RWPE2 (cell line): ENCODE data around the gene BIRC3.

Experiments used
- ATAC-seq: fragments of 200-7000 bp; cut with Tn5 transposase; 3 replicates; pipeline ENCODE4 v1.9.1; 2021; ENCODE audit warnings: low read depth
- DNase-seq: peaks from one replicate; pipeline ENCODE4 v3.0.0-alpha.2; 2020; ENCODE audit warnings: low spot score
- H3K27ac ChIP-seq: fragments of 450-650 bp; 2 replicates; pipeline ENCODE4 v1.5.1; 2017; ENCODE audit warnings: mild to moderate bottlenecking; ENCODE audit not compliant: poor library complexity, severe bottlenecking
- H3K27me3 ChIP-seq: fragments of 250-450 bp; sonication (Bioruptor Pico); 2 replicates; pipeline ENCODE4 v1.5.1; 2021; ENCODE audit warnings: mild to moderate bottlenecking, moderate library complexity; ENCODE audit not compliant: insufficient read depth, poor library complexity, severe bottlenecking
- H3K36me3 ChIP-seq: fragments of 250-450 bp; sonication (Bioruptor Pico); 2 replicates; pipeline ENCODE4 v1.5.1; 2020; ENCODE audit warnings: low read depth, mild to moderate bottlenecking, moderate library complexity
- H3K4me1 ChIP-seq: fragments of 250-450 bp; sonication (Bioruptor Pico); 2 replicates; pipeline ENCODE4 v1.5.1; 2021; ENCODE audit warnings: mild to moderate bottlenecking, moderate library complexity; ENCODE audit not compliant: insufficient read depth, poor library complexity, severe bottlenecking
- H3K4me3 ChIP-seq: fragments of 250-450 bp; sonication (Bioruptor Pico); 2 replicates; pipeline ENCODE4 v1.5.1; 2021; ENCODE audit warnings: mild to moderate bottlenecking, moderate library complexity; ENCODE audit not compliant: severe bottlenecking
- H3K9me3 ChIP-seq: fragments of 250-450 bp; sonication (Bioruptor Pico); 2 replicates; pipeline ENCODE4 v1.5.1; 2021; ENCODE audit warnings: mild to moderate bottlenecking, moderate library complexity; ENCODE audit not compliant: severe bottlenecking
- CTCF ChIP-seq: fragments of 450-650 bp; IDR thresholded peaks from one replicate; pipeline ENCODE4 v1.5.1; 2017; ENCODE audit warnings: mild to moderate bottlenecking, moderate library complexity; ENCODE audit not compliant: poor library complexity, severe bottlenecking

The BIRC3 gene

GRCh38 chr11:102305352-102306047 lies 11.8 kb upstream of the BIRC3 start:
- Histone ChIP-seq H3K27me3 (no peaks in the 10 kb centered on the region), H3K27ac (peak overlapping the region; percentile 100), H3K36me3 (no peaks in the 10 kb centered on the region), H3K4me3 (no peak overlapping the region), H3K4me1 (peaks cover 42% of the 10 kb centered on the region), H3K9me3 (peaks cover 13% of the 10 kb centered on the region)
- no peak for TF ChIP-seq CTCF
- ATAC-seq (no peak), DNase-seq (no peak)

- Histone ChIP-seq H3K27ac (peak overlapping the region; percentile 100), H3K4me3 (no peak overlapping the region), H3K4me1 (peaks cover 42% of the 10 kb centered on the region), H3K36me3 (no peaks in the 10 kb centered on the region), H3K9me3 (peaks cover 13% of the 10 kb centered on the region), H3K27me3 (no peaks in the 10 kb centered on the region)
- peak; percentile 52 for TF ChIP-seq CTCF
- ATAC-seq, result peak; percentile 97
- DNase-seq, result peak; percentile 97
Observed at GRCh38 chr11:102306048-102306597, 11.2 kb upstream of the BIRC3 start.

DNA sequence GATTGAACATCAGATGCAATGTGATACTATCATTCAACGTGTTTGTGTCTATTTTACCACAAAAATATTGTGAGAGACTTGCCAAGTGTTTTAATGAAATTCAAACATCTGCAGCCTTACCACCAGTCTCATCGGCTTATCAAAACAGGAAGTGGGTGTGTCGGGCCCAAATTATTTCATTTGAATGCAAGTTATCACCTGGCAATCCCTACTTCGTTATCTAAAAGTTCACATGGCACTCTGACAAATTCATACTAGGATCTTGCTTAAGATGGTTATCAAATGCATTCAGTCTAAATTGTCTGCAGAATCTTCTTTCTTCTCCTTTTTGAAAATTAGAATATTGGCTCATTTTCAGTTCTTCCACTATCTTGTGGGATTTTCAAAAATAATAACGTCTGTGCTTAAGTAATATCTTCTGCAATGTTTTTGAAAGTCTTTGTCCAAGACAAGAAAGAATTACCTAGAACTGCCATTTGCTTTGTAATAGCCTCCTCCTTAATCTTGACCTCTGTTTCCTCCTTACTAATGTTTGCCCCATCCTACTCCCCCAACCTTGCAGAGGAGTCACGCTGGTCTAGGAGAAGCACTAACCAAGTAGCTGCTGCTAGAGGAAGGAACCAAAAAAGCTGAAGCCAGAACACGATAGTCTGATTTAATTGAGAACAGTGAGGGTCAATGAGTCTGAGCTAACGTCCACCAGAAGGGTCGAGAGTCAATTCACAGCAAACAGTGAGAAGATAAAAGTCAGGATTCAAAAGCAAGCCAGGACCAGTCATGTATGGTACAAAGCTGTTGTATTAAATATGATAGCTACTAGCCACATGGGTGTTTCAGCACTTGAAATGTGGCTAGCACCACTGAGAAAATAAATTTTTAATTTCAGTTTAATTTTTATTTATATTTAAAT lies 10.2 kb upstream of the BIRC3 start:
- TF ChIP-seq CTCF, result no peak
- H3K9me3 ChIP-seq, result peaks cover 9% of the 10 kb centered on the region
- H3K4me3 ChIP-seq, result no peak overlapping the region
- H3K27ac ChIP-seq, result peak overlapping the region; percentile 100
- DNase-seq (no peak), ATAC-seq (peak; percentile 5; the same call in 2 of the 3 replicates)
- H3K36me3 ChIP-seq, result no peaks in the 10 kb centered on the region
- H3K4me1 ChIP-seq, result peaks cover 42% of the 10 kb centered on the region
- H3K27me3 ChIP-seq, result no peaks in the 10 kb centered on the region

- Histone ChIP-seq H3K4me3 (no peak overlapping the region), H3K27me3 (no peaks in the 10 kb centered on the region), H3K4me1 (peaks cover 47% of the 10 kb centered on the region), H3K27ac (peak overlapping the region; percentile 100), H3K36me3 (no peaks in the 10 kb centered on the region), H3K9me3 (peaks cover 8% of the 10 kb centered on the region)
- ATAC-seq, result no peak
- TF ChIP-seq CTCF, result no peak
- DNase-seq, result no peak
Observed at GRCh38 chr11:102307727-102308038, 9.6 kb upstream of the BIRC3 start.
